HEK293 (cell line): ENCODE measurements around the gene IRX5.

Experiments
- FEZF1 ChIP-seq: fragments of 450-650 bp; formaldehyde crosslinking; IDR thresholded peaks from 2 replicates; pipeline ENCODE4 v1.5.1; 2016; ENCODE audit warnings: missing biosample characterization, missing genetic modification characterization
- GLIS1 ChIP-seq: fragments of 450-650 bp; formaldehyde crosslinking; IDR thresholded peaks from 2 replicates; pipeline ENCODE4 v1.5.1; 2016; ENCODE audit warnings: missing biosample characterization, missing genetic modification characterization
- HOXA7 ChIP-seq: sonication (generic); formaldehyde crosslinking; IDR thresholded peaks from 2 replicates; pipeline ENCODE4 v1.8.1; 2022; ENCODE audit warnings: missing genetic modification reagents, borderline replicate concordance
- HOXD13 ChIP-seq: sonication (generic); formaldehyde crosslinking; IDR thresholded peaks from 2 replicates; pipeline ENCODE4 v1.8.0; 2022; ENCODE audit warnings: missing genetic modification reagents, borderline replicate concordance
- KLF8 ChIP-seq: fragments of 450-650 bp; formaldehyde crosslinking; IDR thresholded peaks from 2 replicates; pipeline ENCODE4 v1.5.1; 2016; ENCODE audit warnings: missing biosample characterization, missing genetic modification characterization
- OVOL3 ChIP-seq: fragments of 450-650 bp; formaldehyde crosslinking; IDR thresholded peaks from 2 replicates; pipeline ENCODE4 v1.5.1; 2016; ENCODE audit warnings: missing biosample characterization, missing genetic modification characterization
- REST ChIP-seq: fragments of 450-650 bp; formaldehyde crosslinking; IDR thresholded peaks from 2 replicates; pipeline ENCODE4 v1.5.1; 2016; ENCODE audit warnings: missing biosample characterization, missing genetic modification characterization
- SP2 ChIP-seq: fragments of 450-650 bp; formaldehyde crosslinking; IDR thresholded peaks from 2 replicates; pipeline ENCODE4 v1.5.1; 2016; ENCODE audit warnings: missing biosample characterization, missing genetic modification characterization
- YY2 ChIP-seq: fragments of 450-650 bp; formaldehyde crosslinking; IDR thresholded peaks from 2 replicates; pipeline ENCODE4 v1.5.1; 2016; ENCODE audit warnings: missing biosample characterization, missing genetic modification characterization
- ZBTB48 ChIP-seq: fragments of 450-650 bp; formaldehyde crosslinking; IDR thresholded peaks from 2 replicates; pipeline ENCODE4 v1.5.1; 2016; ENCODE audit warnings: missing biosample characterization, missing genetic modification characterization
- ZFHX2 ChIP-seq: fragments of 450-650 bp; formaldehyde crosslinking; conservative IDR thresholded peaks from 2 replicates; pipeline ENCODE4 v1.5.1; 2016; ENCODE audit warnings: missing biosample characterization, missing genetic modification characterization
- ZFP37 ChIP-seq: fragments of 450-650 bp; formaldehyde crosslinking; IDR thresholded peaks from 2 replicates; pipeline ENCODE4 v1.5.1; 2016; ENCODE audit warnings: missing biosample characterization, missing genetic modification characterization
- ZNF132 ChIP-seq: fragments of 450-650 bp; formaldehyde crosslinking; IDR thresholded peaks from 2 replicates; pipeline ENCODE4 v1.5.1; 2017; ENCODE audit warnings: missing biosample characterization, missing genetic modification characterization, borderline replicate concordance
- ZNF155 ChIP-seq: fragments of 450-650 bp; formaldehyde crosslinking; IDR thresholded peaks from 2 replicates; pipeline ENCODE4 v1.5.1; 2016; ENCODE audit warnings: missing biosample characterization, missing genetic modification characterization
- ZNF202 ChIP-seq: fragments of 450-650 bp; formaldehyde crosslinking; IDR thresholded peaks from 2 replicates; pipeline ENCODE4 v1.5.1; 2016; ENCODE audit warnings: missing biosample characterization, missing genetic modification characterization, borderline replicate concordance
- ZNF280D ChIP-seq: fragments of 450-650 bp; formaldehyde crosslinking; IDR thresholded peaks from 2 replicates; pipeline ENCODE4 v1.5.1; 2016; ENCODE audit warnings: missing biosample characterization, missing genetic modification characterization
- ZNF341 ChIP-seq: fragments of 450-650 bp; formaldehyde crosslinking; IDR thresholded peaks from 2 replicates; pipeline ENCODE4; 2016; ENCODE audit warnings: low read depth, missing biosample characterization, missing genetic modification characterization
- ZNF394 ChIP-seq: fragments of 450-650 bp; formaldehyde crosslinking; IDR thresholded peaks from 2 replicates; pipeline ENCODE4 v1.5.1; 2016; ENCODE audit warnings: missing biosample characterization, missing genetic modification characterization, mild to moderate bottlenecking, moderate library complexity, borderline replicate concordance
- ZNF585B ChIP-seq: fragments of 450-650 bp; formaldehyde crosslinking; IDR thresholded peaks from 2 replicates; pipeline ENCODE4 v1.5.1; 2016; ENCODE audit warnings: missing biosample characterization, missing genetic modification characterization
- ZNF596 ChIP-seq: fragments of 450-650 bp; IDR thresholded peaks from 2 replicates; pipeline ENCODE4 v1.5.0; 2018; ENCODE audit warnings: missing biosample characterization, mild to moderate bottlenecking, missing genetic modification characterization, moderate library complexity
- ZNF626 ChIP-seq: fragments of 450-650 bp; sonication (Bioruptor Pico); formaldehyde crosslinking; IDR thresholded peaks from 2 replicates; pipeline ENCODE4 v1.5.1; 2018; ENCODE audit warnings: missing biosample characterization, missing genetic modification characterization, inconsistent platforms
- ZNF707 ChIP-seq: fragments of 450-650 bp; formaldehyde crosslinking; IDR thresholded peaks from 2 replicates; pipeline ENCODE4 v1.5.1; 2016; ENCODE audit warnings: missing biosample characterization, missing genetic modification characterization
- TF ChIP-seq, protein P1 (sequence below): fragments of 450-650 bp; formaldehyde crosslinking; IDR thresholded peaks from 2 replicates; pipeline ENCODE4 v1.5.1; 2016; ENCODE audit warnings: missing biosample characterization, missing genetic modification characterization
- TF ChIP-seq, protein P2 (sequence below): fragments of 450-650 bp; formaldehyde crosslinking; IDR thresholded peaks from 2 replicates; pipeline ENCODE4 v1.5.1; 2016; ENCODE audit warnings: missing biosample characterization, missing genetic modification characterization
- TF ChIP-seq, protein P3 (sequence below): fragments of 450-650 bp; formaldehyde crosslinking; IDR thresholded peaks from 2 replicates; pipeline ENCODE4 v1.5.1; 2016; ENCODE audit warnings: missing biosample characterization, missing genetic modification characterization, borderline replicate concordance

IRX5 gene

GRCh38 chr16:54928411-54929089 is 2.1 kb upstream of the IRX5 start (continued):
- TF ChIP-seq ZNF280D (tag by site-specific recombination) = no peak
- TF ChIP-seq FEZF1 (tag by site-specific recombination) = no peak
- TF ChIP-seq ZBTB48 (tag by site-specific recombination) = no peak
- no peak for TF ChIP-seq ZNF132 (tag by site-specific recombination)
- TF ChIP-seq ZNF202 = no peak
- no peak for TF ChIP-seq ZFP37 (tag by site-specific recombination)
- no peak for TF ChIP-seq ZNF585B
- TF ChIP-seq, protein P1, sequence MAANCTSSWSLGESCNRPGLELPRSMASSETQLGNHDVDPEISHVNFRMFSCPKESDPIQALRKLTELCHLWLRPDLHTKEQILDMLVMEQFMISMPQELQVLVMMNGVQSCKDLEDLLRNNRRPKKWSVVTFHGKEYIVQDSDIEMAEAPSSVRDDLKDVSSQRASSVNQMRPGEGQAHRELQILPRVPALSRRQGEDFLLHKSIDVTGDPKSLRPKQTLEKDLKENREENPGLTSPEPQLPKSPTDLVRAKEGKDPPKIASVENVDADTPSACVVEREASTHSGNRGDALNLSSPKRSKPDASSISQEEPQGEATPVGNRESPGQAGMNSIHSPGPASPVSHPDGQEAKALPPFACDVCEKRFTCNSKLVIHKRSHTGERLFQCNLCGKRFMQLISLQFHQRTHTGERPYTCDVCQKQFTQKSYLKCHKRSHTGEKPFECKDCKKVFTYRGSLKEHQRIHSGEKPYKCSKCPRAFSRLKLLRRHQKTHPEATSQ = no peak
- no peak for TF ChIP-seq ZNF155 (tag by site-specific recombination)
- TF ChIP-seq ZNF394 = no peak
- TF ChIP-seq OVOL3 (tag by site-specific recombination) = no peak
- no peak for TF ChIP-seq REST
- TF ChIP-seq ZFHX2 (tag by site-specific recombination) = peak; percentile 46; the same call in 1 of the 2 replicates
- no peak for TF ChIP-seq GLIS1 (tag by site-specific recombination)
- no peak for TF ChIP-seq HOXA7 (CRISPR knock-in tag)
- TF ChIP-seq ZNF341 (tag by site-specific recombination) = no peak
- TF ChIP-seq ZNF707 = no peak
- TF ChIP-seq YY2 (tag by site-specific recombination) = no peak
- TF ChIP-seq SP2 (tag by site-specific recombination) = peak; percentile 34; the same call in 1 of the 2 replicates
- no peak for TF ChIP-seq ZNF596
- TF ChIP-seq, protein P2, sequence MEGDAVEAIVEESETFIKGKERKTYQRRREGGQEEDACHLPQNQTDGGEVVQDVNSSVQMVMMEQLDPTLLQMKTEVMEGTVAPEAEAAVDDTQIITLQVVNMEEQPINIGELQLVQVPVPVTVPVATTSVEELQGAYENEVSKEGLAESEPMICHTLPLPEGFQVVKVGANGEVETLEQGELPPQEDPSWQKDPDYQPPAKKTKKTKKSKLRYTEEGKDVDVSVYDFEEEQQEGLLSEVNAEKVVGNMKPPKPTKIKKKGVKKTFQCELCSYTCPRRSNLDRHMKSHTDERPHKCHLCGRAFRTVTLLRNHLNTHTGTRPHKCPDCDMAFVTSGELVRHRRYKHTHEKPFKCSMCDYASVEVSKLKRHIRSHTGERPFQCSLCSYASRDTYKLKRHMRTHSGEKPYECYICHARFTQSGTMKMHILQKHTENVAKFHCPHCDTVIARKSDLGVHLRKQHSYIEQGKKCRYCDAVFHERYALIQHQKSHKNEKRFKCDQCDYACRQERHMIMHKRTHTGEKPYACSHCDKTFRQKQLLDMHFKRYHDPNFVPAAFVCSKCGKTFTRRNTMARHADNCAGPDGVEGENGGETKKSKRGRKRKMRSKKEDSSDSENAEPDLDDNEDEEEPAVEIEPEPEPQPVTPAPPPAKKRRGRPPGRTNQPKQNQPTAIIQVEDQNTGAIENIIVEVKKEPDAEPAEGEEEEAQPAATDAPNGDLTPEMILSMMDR = no peak
- TF ChIP-seq KLF8 (tag by site-specific recombination) = peak; percentile 40
- no peak for TF ChIP-seq HOXD13
- peak; percentile 20; the same call in 1 of the 2 replicates for TF ChIP-seq ZNF626 (tag by site-specific recombination)
- TF ChIP-seq, protein P3, sequence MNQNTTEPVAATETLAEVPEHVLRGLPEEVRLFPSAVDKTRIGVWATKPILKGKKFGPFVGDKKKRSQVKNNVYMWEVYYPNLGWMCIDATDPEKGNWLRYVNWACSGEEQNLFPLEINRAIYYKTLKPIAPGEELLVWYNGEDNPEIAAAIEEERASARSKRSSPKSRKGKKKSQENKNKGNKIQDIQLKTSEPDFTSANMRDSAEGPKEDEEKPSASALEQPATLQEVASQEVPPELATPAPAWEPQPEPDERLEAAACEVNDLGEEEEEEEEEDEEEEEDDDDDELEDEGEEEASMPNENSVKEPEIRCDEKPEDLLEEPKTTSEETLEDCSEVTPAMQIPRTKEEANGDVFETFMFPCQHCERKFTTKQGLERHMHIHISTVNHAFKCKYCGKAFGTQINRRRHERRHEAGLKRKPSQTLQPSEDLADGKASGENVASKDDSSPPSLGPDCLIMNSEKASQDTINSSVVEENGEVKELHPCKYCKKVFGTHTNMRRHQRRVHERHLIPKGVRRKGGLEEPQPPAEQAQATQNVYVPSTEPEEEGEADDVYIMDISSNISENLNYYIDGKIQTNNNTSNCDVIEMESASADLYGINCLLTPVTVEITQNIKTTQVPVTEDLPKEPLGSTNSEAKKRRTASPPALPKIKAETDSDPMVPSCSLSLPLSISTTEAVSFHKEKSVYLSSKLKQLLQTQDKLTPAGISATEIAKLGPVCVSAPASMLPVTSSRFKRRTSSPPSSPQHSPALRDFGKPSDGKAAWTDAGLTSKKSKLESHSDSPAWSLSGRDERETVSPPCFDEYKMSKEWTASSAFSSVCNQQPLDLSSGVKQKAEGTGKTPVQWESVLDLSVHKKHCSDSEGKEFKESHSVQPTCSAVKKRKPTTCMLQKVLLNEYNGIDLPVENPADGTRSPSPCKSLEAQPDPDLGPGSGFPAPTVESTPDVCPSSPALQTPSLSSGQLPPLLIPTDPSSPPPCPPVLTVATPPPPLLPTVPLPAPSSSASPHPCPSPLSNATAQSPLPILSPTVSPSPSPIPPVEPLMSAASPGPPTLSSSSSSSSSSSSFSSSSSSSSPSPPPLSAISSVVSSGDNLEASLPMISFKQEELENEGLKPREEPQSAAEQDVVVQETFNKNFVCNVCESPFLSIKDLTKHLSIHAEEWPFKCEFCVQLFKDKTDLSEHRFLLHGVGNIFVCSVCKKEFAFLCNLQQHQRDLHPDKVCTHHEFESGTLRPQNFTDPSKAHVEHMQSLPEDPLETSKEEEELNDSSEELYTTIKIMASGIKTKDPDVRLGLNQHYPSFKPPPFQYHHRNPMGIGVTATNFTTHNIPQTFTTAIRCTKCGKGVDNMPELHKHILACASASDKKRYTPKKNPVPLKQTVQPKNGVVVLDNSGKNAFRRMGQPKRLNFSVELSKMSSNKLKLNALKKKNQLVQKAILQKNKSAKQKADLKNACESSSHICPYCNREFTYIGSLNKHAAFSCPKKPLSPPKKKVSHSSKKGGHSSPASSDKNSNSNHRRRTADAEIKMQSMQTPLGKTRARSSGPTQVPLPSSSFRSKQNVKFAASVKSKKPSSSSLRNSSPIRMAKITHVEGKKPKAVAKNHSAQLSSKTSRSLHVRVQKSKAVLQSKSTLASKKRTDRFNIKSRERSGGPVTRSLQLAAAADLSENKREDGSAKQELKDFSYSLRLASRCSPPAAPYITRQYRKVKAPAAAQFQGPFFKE (tag by site-specific recombination) = no peak
